Spleen (tissue), 11 donors: ENCODE data around the gene NEBL. TPM values are rescaled to one million over a fixed set of nuclear protein-coding genes. Genes with fewer than 3 reads are reported as not detected.

Experiments
- DNase-seq: peaks from one replicate; pipeline ENCODE4 v3.0.0-alpha.2; 2020
- H3K27ac ChIP-seq, 8 donors: fragments of 200-600 bp; sonication (generic) in 7 of 8; 1 replicate in 4 of 8; 2 replicates in 4 of 8; pipeline versions ENCODE4 v1.5.0 to v1.8.0; 2016 to 2021; ENCODE audit warnings: inconsistent platforms in 4 of 8, mild to moderate bottlenecking in 4 of 8, moderate library complexity in 1 of 8
- H3K27me3 ChIP-seq, 7 donors: fragments of 200-600 bp; sonication (generic) in 6 of 7; replicated peaks in 1 of 7; 1 replicate in 4 of 7; 2 replicates in 3 of 7; pipeline versions ENCODE4 v1.5.0 to v1.8.0; 2016 to 2021; ENCODE audit warnings: inconsistent platforms in 3 of 7, mild to moderate bottlenecking in 1 of 7
- H3K36me3 ChIP-seq, 6 donors: fragments of 200-600 bp; sonication (generic) in 5 of 6; 1 replicate in 4 of 6; 2 replicates in 2 of 6; pipeline versions ENCODE4 v1.5.0 to v1.8.0; 2016 to 2021; ENCODE audit warnings: inconsistent platforms in 2 of 6
- H3K4me1 ChIP-seq, 6 donors: fragments of 200-600 bp; sonication (generic) in 5 of 6; 1 replicate in 3 of 6; 2 replicates in 3 of 6; pipeline versions ENCODE4 v1.5.0 to v1.8.0; 2016 to 2021; ENCODE audit warnings: inconsistent platforms in 3 of 6
- H3K4me3 ChIP-seq, 8 donors: fragments of 200-600 bp; sonication (generic) in 7 of 8; 1 replicate in 4 of 8; 2 replicates in 4 of 8; pipeline versions ENCODE4 v1.5.0 to v1.8.0; 2016 to 2021; ENCODE audit warnings: inconsistent platforms in 4 of 8, mild to moderate bottlenecking in 4 of 8, moderate library complexity in 2 of 8
- H3K9me3 ChIP-seq, 8 donors: fragments of 200-600 bp; sonication (generic) in 7 of 8; 1 replicate in 4 of 8; 2 replicates in 4 of 8; pipeline versions ENCODE4 v1.5.0 to v1.8.0; 2016 to 2021; ENCODE audit warnings: inconsistent platforms in 4 of 8
- CTCF ChIP-seq, 11 experiments: fragments of 200-600 bp in 7 of 11; fragments of 450-650 bp in 4 of 11; sonication (generic) in 4 of 11; IDR thresholded peaks in 8 of 11; conservative IDR thresholded peaks in 3 of 11; 1 replicate in 7 of 11; 2 replicates in 4 of 11; pipeline versions ENCODE4 v1.4.0 to v1.8.0; 2016 to 2021; ENCODE audit warnings: antibody characterized with exemption in 11 of 11, inconsistent platforms in 4 of 11, mild to moderate bottlenecking in 1 of 11
- POLR2A ChIP-seq, 3 donors: fragments of 450-650 bp; IDR thresholded peaks; one replicate each; pipeline ENCODE4 v1.5.1; 2017; ENCODE audit warnings: antibody characterized with exemption in 3 of 3, mild to moderate bottlenecking in 1 of 3
- POLR2AphosphoS5 ChIP-seq, 3 donors: sonication (generic); formaldehyde crosslinking; IDR thresholded peaks; one replicate each; pipeline ENCODE4 v1.5.1; 2017; ENCODE audit warnings: antibody characterized with exemption in 3 of 3
- WGBS, 5 donors: extraction: QIAGEN DNeasy Blood & Tissue Kit in 3 of 5; methylation state at CpG; one replicate each; pipeline versions ENCODE4 v1.1.5 to v1.1.7; 2013 to 2018; 5-methylcytosine and 5-hydroxymethylcytosine counted together
- intact Hi-C: fragments of 100-400 bp; cut with DNase I; formaldehyde crosslinking; loops from one replicate; pipeline ENCODE4 v1.15.0; 2023; ENCODE audit warnings: low total_unique reads
- polyA plus RNA-seq, 3 donors: library from polyadenylated mRNA; stranded (reverse); fragments of 200-250 nt; gene quantifications; one replicate each; pipeline ENCODE4 v1.2.1, GENCODE V29; 2013
- total RNA-seq, 7 donors: library from RNA; depleted of rRNA in 3 of 7; stranded (reverse); fragments of >200 nt in 3 of 7; fragmentation: NEBNext Ultra II Directional in 4 of 7; extraction: Animal tissue kit (Norgen Biotek cat#: 25700) in 4 of 7; gene quantifications; one replicate each; pipeline versions ENCODE4 v1.1.0 to v1.2.1, GENCODE V29; 2016 to 2021
- donor health status: healthy with polysubstance abuse.
- donor health status: DM: no; HTN: no; CAD: no; lungs with moderate emphysema.
- donor health status: DM: no; HTN: no; CAD: no.
- donor health status: Bipolar disorder and iron deficiency.
- donor health status: healthy.
- donor health status: DM: no; HTN: no; CAD: no.
- donor health status: DM: yes; HTN: yes; CAD: no.

Gene NEBL
- total and polyA plus RNA-seq, 10 donors, result 0.08 to 2.7 (median 0.54) TPM

- Histone ChIP-seq H3K4me3 (no peak overlapping the region), H3K27ac (no peak overlapping the region), H3K4me1 (no peaks in the 10 kb centered on the region), H3K27me3 (peaks cover 0 to 4% (median 0%) of the 10 kb centered on the region in 7 donors), H3K36me3 (no peaks in the 10 kb centered on the region), H3K9me3 (no peaks in the 10 kb centered on the region)
- 27 to 56% (median 39%) methylated on average over 1 of the region's 1 CpG for WGBS, 5 donors
- no peak for TF ChIP-seq POLR2AphosphoS5 (IDR thresholded peaks at IDR 0.05)
- no peak for TF ChIP-seq CTCF (IDR thresholded peaks at IDR 0.05 in 8 of 11, conservative IDR thresholded peaks at IDR 0.05 in 3 of 11)
- TF ChIP-seq POLR2A (IDR thresholded peaks at IDR 0.05), result no peak
- intact Hi-C loops, result no loop called here
- no peak for DNase-seq
Observed at GRCh38 chr10:20893297-20893696, 3.8 kb downstream of the NEBL start.

DNA sequence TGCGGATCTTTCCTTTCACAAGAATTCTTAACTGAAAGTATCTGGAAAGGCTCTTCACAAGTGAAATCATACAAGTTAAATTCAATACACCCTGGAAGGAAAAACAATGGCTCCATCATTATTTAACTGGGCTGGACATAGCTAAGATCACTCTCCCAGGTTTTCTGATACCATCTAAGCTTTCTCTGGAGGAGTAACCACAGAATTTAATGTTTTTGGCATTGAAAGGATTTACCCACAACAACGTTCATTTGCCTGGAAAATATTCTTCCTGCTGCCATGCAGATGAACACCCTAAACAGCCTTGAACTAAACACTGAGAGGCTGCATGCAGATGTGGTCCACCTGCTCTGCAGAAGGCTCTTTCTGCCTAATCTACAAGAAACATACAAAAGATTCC is 4.3 kb downstream of the NEBL start:
- Histone ChIP-seq H3K4me1 (no peaks in the 10 kb centered on the region), H3K4me3 (no peak overlapping the region), H3K27ac (no peak overlapping the region), H3K9me3 (no peaks in the 10 kb centered on the region), H3K36me3 (no peaks in the 10 kb centered on the region), H3K27me3 (peaks cover 0 to 4% (median 0%) of the 10 kb centered on the region in 7 donors)
- no peak for TF ChIP-seq POLR2AphosphoS5 (IDR thresholded peaks at IDR 0.05)
- TF ChIP-seq CTCF (IDR thresholded peaks at IDR 0.05 in 8 of 11, conservative IDR thresholded peaks at IDR 0.05 in 3 of 11), result no peak
- no peak for TF ChIP-seq POLR2A (IDR thresholded peaks at IDR 0.05)
- WGBS, 5 donors, result 67 to 75% (median 69%) methylated on average over 2 of the region's 2 CpGs
- intact Hi-C loops, result no loop called here
- DNase-seq, result no peak

DNA sequence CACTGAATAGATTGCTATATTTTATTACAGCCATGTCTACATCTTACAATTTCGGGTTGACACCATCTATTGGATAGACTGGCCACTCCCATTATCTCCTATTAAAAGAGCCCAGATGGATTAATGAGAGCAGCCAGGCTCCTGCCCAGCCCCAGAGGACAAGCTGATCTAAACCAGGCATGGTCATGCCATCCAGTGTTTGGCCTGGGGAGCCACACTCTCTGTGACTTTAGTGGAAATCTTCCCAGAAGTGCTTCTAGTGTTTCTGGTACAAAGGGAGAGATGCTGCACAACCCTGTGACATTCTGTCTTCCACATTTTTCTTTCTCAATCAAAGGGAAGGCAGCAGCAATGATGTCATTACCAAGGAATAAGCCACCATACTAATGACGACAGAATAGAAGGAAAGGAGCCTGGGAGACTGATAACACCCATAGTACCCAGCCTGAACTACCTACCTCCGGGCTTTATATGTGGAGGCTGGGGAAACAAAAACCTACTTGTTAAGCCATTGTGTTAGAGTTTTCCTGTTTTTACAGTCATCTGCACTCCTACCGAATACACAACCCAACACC is 5.0 kb downstream of the NEBL start:
- 67 to 79% (median 75%) methylated on average over 4 of the region's 4 CpGs for WGBS, 5 donors
- DNase-seq, result no peak
- no peaks in the 10 kb centered on the region for H3K36me3 ChIP-seq
- H3K9me3 ChIP-seq, result no peaks in the 10 kb centered on the region
- H3K27ac ChIP-seq, result no peak overlapping the region
- no peak overlapping the region for H3K4me3 ChIP-seq
- peaks cover 0 to 4% (median 0%) of the 10 kb centered on the region in 7 donors for H3K27me3 ChIP-seq
- H3K4me1 ChIP-seq, result no peaks in the 10 kb centered on the region
- TF ChIP-seq CTCF (IDR thresholded peaks at IDR 0.05 in 8 of 11, conservative IDR thresholded peaks at IDR 0.05 in 3 of 11) (no peak), POLR2A (IDR thresholded peaks at IDR 0.05) (no peak), POLR2AphosphoS5 (IDR thresholded peaks at IDR 0.05) (no peak)
- intact Hi-C loops, result no loop called here

GRCh38 chr10:20891338-20891714 is 5.8 kb downstream of the NEBL start:
- Histone ChIP-seq H3K27me3 (peaks cover 0 to 7% (median 0%) of the 10 kb centered on the region in 7 donors), H3K4me3 (no peak overlapping the region), H3K27ac (no peak overlapping the region), H3K36me3 (no peaks in the 10 kb centered on the region), H3K9me3 (no peaks in the 10 kb centered on the region), H3K4me1 (no peaks in the 10 kb centered on the region)
- no peak for DNase-seq
- intact Hi-C loops, result no loop called here
- 54 to 67% (median 57%) methylated on average over 2 of the region's 2 CpGs for WGBS, 5 donors
- TF ChIP-seq POLR2AphosphoS5 (IDR thresholded peaks at IDR 0.05), result no peak
- TF ChIP-seq CTCF (IDR thresholded peaks at IDR 0.05 in 8 of 11, conservative IDR thresholded peaks at IDR 0.05 in 3 of 11), result no peak
- no peak for TF ChIP-seq POLR2A (IDR thresholded peaks at IDR 0.05)
